CD14-positive monocyte (primary cell): ENCODE results near the gene LRRC73. TPM values are rescaled to one million over a fixed set of nuclear protein-coding genes. Genes with fewer than 3 reads are reported as not detected.
A peak's percentile ranks its signal among the peaks of the same experiment; 100 is the strongest.
"Not testable (repeated sequence)": the region's sequence is repeated elsewhere in the genome, so short reads cannot be mapped to it uniquely, and the experiment has no call there.

Source experiments
- DNase-seq, 3 donors: peaks; one replicate each; pipeline ENCODE4 v3.0.0-alpha.2; 2011 to 2022
- H2AFZ ChIP-seq: 2 replicates; pipeline ENCODE4 v1.6.0; 2012; ENCODE audit warnings: mild to moderate bottlenecking, low read depth, low read length, inconsistent platforms; ENCODE audit not compliant: insufficient read depth, poor library complexity, severe bottlenecking
- H3K27ac ChIP-seq, 2 donors: 1 replicate in 1 of 2; 2 replicates in 1 of 2; pipeline ENCODE4 v1.5.1; 2012 to 2013; ENCODE audit warnings: low read length in 2 of 2, control low read depth in 1 of 2, inconsistent platforms in 1 of 2, low read depth in 1 of 2, mild to moderate bottlenecking in 1 of 2
- H3K27me3 ChIP-seq, 2 donors: one replicate each; pipeline versions ENCODE4 v1.6.0 to v1.6.1; 2011 to 2013; ENCODE audit warnings: low read length in 2 of 2; ENCODE audit not compliant: control insufficient read depth in 2 of 2, insufficient read depth in 2 of 2
- H3K36me3 ChIP-seq, 2 donors: replicated peaks in 1 of 2; 1 replicate in 1 of 2; 2 replicates in 1 of 2; pipeline versions ENCODE4 v1.5.1 to v1.6.1; 2012 to 2013; ENCODE audit warnings: low read length in 2 of 2, control low read depth in 1 of 2, inconsistent platforms in 1 of 2, mild to moderate bottlenecking in 1 of 2; ENCODE audit not compliant: insufficient read depth in 2 of 2, control insufficient read depth in 1 of 2
- H3K4me1 ChIP-seq, 2 donors: 1 replicate in 1 of 2; 2 replicates in 1 of 2; pipeline versions ENCODE4 v1.5.1 to v1.6.1; 2012 to 2013; ENCODE audit warnings: low read length in 2 of 2, control low read depth in 1 of 2, inconsistent platforms in 1 of 2, mild to moderate bottlenecking in 1 of 2, moderate library complexity in 1 of 2; ENCODE audit not compliant: insufficient read depth in 2 of 2, control insufficient read depth in 1 of 2
- H3K4me2 ChIP-seq: replicated peaks from 2 replicates; pipeline ENCODE3; 2012; ENCODE audit warnings: low read length, moderate library complexity, mild to moderate bottlenecking; ENCODE audit not compliant: poor library complexity, severe bottlenecking; ENCODE audit errors: extremely low read depth
- H3K4me3 ChIP-seq, 3 experiments: fragments of 200-600 bp in 1 of 3; sonication (generic) in 1 of 3; replicated peaks in 1 of 3; 1 replicate in 2 of 3; 2 replicates in 1 of 3; pipeline ENCODE4 v1.5.1; 2011 to 2013; ENCODE audit warnings: low read length in 3 of 3, mild to moderate bottlenecking in 3 of 3, control low read depth in 2 of 3, low read depth in 2 of 3, inconsistent platforms in 1 of 3, moderate library complexity in 1 of 3
- H3K79me2 ChIP-seq: 2 replicates; pipeline ENCODE4 v1.6.0; 2012; ENCODE audit warnings: mild to moderate bottlenecking, control low read depth, inconsistent platforms, low read length, moderate library complexity; ENCODE audit not compliant: insufficient read depth
- H3K9ac ChIP-seq: 2 replicates; pipeline ENCODE4 v1.6.0; 2017; ENCODE audit warnings: low read length, mild to moderate bottlenecking; ENCODE audit not compliant: insufficient read depth, poor library complexity, severe bottlenecking
- H3K9me3 ChIP-seq, 2 donors: replicated peaks in 1 of 2; 1 replicate in 1 of 2; 2 replicates in 1 of 2; pipeline versions ENCODE4 v1.5.1 to v1.6.1; 2012 to 2013; ENCODE audit warnings: low read length in 2 of 2, control low read depth in 1 of 2; ENCODE audit not compliant: control insufficient read depth in 1 of 2, insufficient read depth in 1 of 2
- H4K20me1 ChIP-seq: 2 replicates; pipeline ENCODE4 v1.6.0; 2012; ENCODE audit warnings: mild to moderate bottlenecking, low read length, control low read depth, moderate library complexity; ENCODE audit not compliant: insufficient read depth
- H3K27ac Mint-ChIP-seq, 7 donors: one replicate each; pipeline ENCODE4 v1.8.0; 2020; ENCODE audit warnings: mild to moderate bottlenecking in 7 of 7, mixed read lengths in 7 of 7, moderate library complexity in 6 of 7, inconsistent platforms in 2 of 7
- H3K27me3 Mint-ChIP-seq, 3 donors: one replicate each; pipeline ENCODE4 v1.8.0; 2021 to 2022; ENCODE audit warnings: low read depth in 3 of 3, mild to moderate bottlenecking in 3 of 3, mixed read lengths in 3 of 3, moderate library complexity in 3 of 3, inconsistent platforms in 1 of 3
- H3K36me3 Mint-ChIP-seq, 2 donors: one replicate each; pipeline ENCODE4 v1.8.0; 2020; ENCODE audit warnings: mixed read lengths in 2 of 2, inconsistent platforms in 1 of 2, mild to moderate bottlenecking in 1 of 2
- H3K4me1 Mint-ChIP-seq: one replicate; pipeline ENCODE4 v1.8.0; 2020; ENCODE audit warnings: mild to moderate bottlenecking, mixed read lengths
- H3K4me3 Mint-ChIP-seq, 2 donors: one replicate each; pipeline ENCODE4 v1.8.0; 2020; ENCODE audit warnings: mild to moderate bottlenecking in 2 of 2, mixed read lengths in 2 of 2, moderate library complexity in 1 of 2
- H3K9me3 Mint-ChIP-seq, 7 donors: one replicate each; pipeline ENCODE4 v1.8.0; 2020 to 2022; ENCODE audit warnings: mixed read lengths in 7 of 7, mild to moderate bottlenecking in 6 of 7, moderate library complexity in 6 of 7, inconsistent platforms in 2 of 7
- CTCF ChIP-seq: fragments of 200-600 bp; IDR thresholded peaks from one replicate; pipeline ENCODE4 v1.8.0; 2022; ENCODE audit warnings: antibody characterized with exemption, mild to moderate bottlenecking
- WGBS: methylation state at CpG from one replicate; pipeline ENCODE4 v1.1.5; 2013; ENCODE audit warnings: missing lambda C conversion rate; ENCODE audit not compliant: insufficient coverage; 5-methylcytosine and 5-hydroxymethylcytosine counted together
- intact Hi-C, 2 donors: fragments of 100-400 bp; cut with micrococcal nuclease; formaldehyde crosslinking; loops; one replicate each; pipeline versions ENCODE4 v1.15.0 to v1.15.1; 2023
- polyA plus RNA-seq, 3 donors: library from polyadenylated mRNA; depleted of rRNA in 1 of 3; unstranded in 2 of 3; stranded (reverse) in 1 of 3; fragments of 300-500 nt in 2 of 3; fragments of >200 nt in 1 of 3; fragmentation: Illumina TruSeq in 2 of 3; gene quantifications; 1 replicate in 2 of 3; 2 replicates in 1 of 3; pipeline ENCODE4 v1.2.3, GENCODE V29; 2012 to 2021

The LRRC73 gene
- polyA plus RNA-seq, 3 donors, result not detected

GRCh38 chr6:43499028-43499815 lies 10.9 kb downstream of the LRRC73 start:
- peaks cover 63 to 85% of the 10 kb centered on the region in 2 donors for H3K36me3 ChIP-seq
- H3K9me3 Mint-ChIP-seq, result no peaks in the 10 kb centered on the region
- WGBS, result 97% methylated on average over 10 of the region's 12 CpGs
- no peak overlapping the region for H3K4me3 Mint-ChIP-seq
- H3K27ac ChIP-seq, result no peak overlapping the region
- H2AFZ ChIP-seq, result no peak overlapping the region
- intact Hi-C loops, result no loop called here
- no peak overlapping the region for H3K4me2 ChIP-seq
- no peaks in the 10 kb centered on the region for H3K4me1 ChIP-seq
- no peak for TF ChIP-seq CTCF
- no peaks in the 10 kb centered on the region for H3K27me3 ChIP-seq
- peaks cover 8% of the 10 kb centered on the region for H3K4me1 Mint-ChIP-seq
- H3K79me2 ChIP-seq, result no peaks in the 10 kb centered on the region
- peaks cover 70 to 71% of the 10 kb centered on the region in 2 donors for H3K36me3 Mint-ChIP-seq
- DNase-seq, result no peak
- peak overlapping the region in 2 of 7 donors; percentile 8 to 68 for H3K27ac Mint-ChIP-seq
- H3K9ac ChIP-seq, result no peak overlapping the region
- H3K27me3 Mint-ChIP-seq, result peaks cover 0 to 4% (median 1%) of the 10 kb centered on the region in 3 donors
- H4K20me1 ChIP-seq, result peaks cover 12% of the 10 kb centered on the region
- no peak overlapping the region for H3K4me3 ChIP-seq
- no peaks in the 10 kb centered on the region for H3K9me3 ChIP-seq

- H3K27me3 ChIP-seq, H3K9ac ChIP-seq, H3K4me3 Mint-ChIP-seq, H2AFZ ChIP-seq, H3K4me3 ChIP-seq, H3K4me1 ChIP-seq, DNase-seq, H3K27ac Mint-ChIP-seq, H3K9me3 Mint-ChIP-seq, H3K4me1 Mint-ChIP-seq, H3K79me2 ChIP-seq, H3K27ac ChIP-seq, H3K27me3 Mint-ChIP-seq, H3K4me2 ChIP-seq, H3K9me3 ChIP-seq, intact Hi-C loops: not testable (repeated sequence)
- Histone ChIP-seq H3K36me3 (peaks cover 61 to 85% of the 10 kb centered on the region in 2 donors), H4K20me1 (peaks cover 19% of the 10 kb centered on the region)
- WGBS, result 100% methylated on average over 5 of the region's 5 CpGs
- peaks cover 64 to 65% of the 10 kb centered on the region in 2 donors for H3K36me3 Mint-ChIP-seq
These were observed 11.9 kb downstream of the LRRC73 start for GRCh38 chr6:43498291-43498690.
